ENCODE measurements around the gene MCAT. TPM values are rescaled to one million over a fixed set of nuclear protein-coding genes. Genes with fewer than 3 reads are reported as not detected.

Gene MCAT
- total and polyA plus RNA-seq, 2 experiments from 2014 or later, result 16.0 to 18.2 TPM

DNA sequence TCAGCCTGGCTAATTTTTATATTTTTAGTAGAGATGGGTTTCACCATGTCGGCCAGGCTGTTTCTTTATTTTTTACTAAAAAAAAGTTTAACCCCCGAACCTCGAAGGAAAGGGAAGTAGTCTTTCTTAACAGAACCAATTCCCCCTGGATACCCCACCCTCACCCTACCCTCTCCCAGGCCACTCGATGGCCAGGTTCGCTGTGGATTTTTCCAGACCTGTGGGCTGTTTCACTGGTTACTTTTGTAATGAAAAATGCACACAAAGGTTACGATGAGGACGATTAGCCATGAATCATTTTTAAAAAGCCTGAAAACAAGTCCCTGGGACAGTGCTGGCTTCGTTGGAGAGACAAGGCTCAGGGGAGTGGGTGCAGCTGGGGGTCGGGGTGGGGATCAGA, 10.7 kb upstream of the MCAT start:
- in situ Hi-C loops (cut with MboI), result no loop called here
- peak overlapping the region; percentile 22; the same call in 1 of the 2 replicates for H3K27ac ChIP-seq
- WGBS, 2 experiments (ENCODE audit: low coverage in 1 of 2, low lambda C conversion rate in 2 of 2, missing lambda C conversion rate in 2 of 2), result 51 to 62% methylated on average over 9 of the region's 9 CpGs

DNA sequence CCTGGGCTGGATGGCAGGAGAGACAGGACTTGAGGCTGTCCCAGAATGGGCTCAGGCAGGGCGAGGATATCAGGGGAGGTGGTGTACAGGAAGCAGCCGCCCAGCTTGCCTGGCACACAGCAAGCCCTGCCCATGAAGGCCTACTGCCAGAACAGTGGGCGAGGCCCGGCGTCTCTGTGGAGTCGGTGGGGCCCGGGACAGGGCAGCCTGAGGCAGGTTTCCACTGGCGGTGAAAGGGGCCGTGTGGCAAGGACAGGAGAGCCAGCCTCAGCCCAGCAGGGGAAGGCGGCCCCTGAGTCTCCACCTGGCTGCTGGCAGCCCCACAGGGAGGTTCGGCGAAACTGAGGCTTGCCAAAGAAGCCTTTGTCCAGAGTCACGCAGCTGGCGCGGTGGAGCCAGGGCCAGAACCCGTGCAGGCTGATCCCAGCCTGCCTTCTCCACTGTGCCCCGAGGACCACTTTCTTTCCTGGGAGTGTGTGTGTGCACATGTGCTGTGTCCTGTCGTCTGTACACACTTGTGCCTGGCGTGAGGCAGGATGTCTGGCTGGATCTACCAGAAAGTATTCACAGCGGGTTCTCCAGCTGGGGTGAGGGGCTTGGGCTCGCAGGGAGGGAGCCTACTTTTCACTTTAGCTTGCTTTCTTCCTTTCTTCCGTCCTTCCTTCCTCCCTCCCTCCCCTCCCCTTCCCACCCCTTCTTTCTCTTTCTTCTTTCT, 9.3 kb upstream of the MCAT start:
- Histone ChIP-seq H3K9ac (peak overlapping the region; percentile 94), H3K79me2 (ENCODE audit: insufficient read depth) (peaks cover 60% of the 10 kb centered on the region), H3K27me3 (replicated peaks; ENCODE audit: insufficient read depth) (no peaks in the 10 kb centered on the region), H3K9me3 (ENCODE audit: low read depth) (no peaks in the 10 kb centered on the region), H3K36me3 (ENCODE audit: low read depth) (no peaks in the 10 kb centered on the region), H3K27ac (peak overlapping the region; percentile 88), H3K4me3 (peak overlapping the region; percentile 97), H3K4me1 (ENCODE audit: insufficient read depth) (peaks cover 15% of the 10 kb centered on the region; the same call in 1 of the 2 replicates), H4K20me1 (ENCODE audit: insufficient read depth) (0 out of 2 replicates have a peak, but pooled peaks cover 5% of the 10 kb centered on the region), H3K4me2 (ENCODE audit: unreplicated experiment) (peak overlapping the region; percentile 97), H3F3A (ENCODE audit: insufficient read depth) (no peaks in the 10 kb centered on the region), H3K9me2 (ENCODE audit: insufficient read depth) (no peaks in the 10 kb centered on the region), H2AFZ (peak overlapping the region; percentile 78)
- WGBS, 2 experiments (ENCODE audit: low coverage in 1 of 2, low lambda C conversion rate in 2 of 2, missing lambda C conversion rate in 2 of 2), result 0 to 2% methylated on average over 16 to 20 of the region's 22 CpGs
- TF ChIP-seq EZH2phosphoT487 (IDR thresholded peaks at IDR 0.05; ENCODE audit: insufficient read depth, low read depth), result no peak
- TF ChIP-seq EZH2 (IDR thresholded peaks at IDR 0.05; ENCODE audit: insufficient read depth, poor library complexity, severe bottlenecking), result no peak
- in situ Hi-C loops (cut with MboI), result no loop called here
- peak; percentile 91 for DNase-seq

More for the DNA sequence above, 10.7 kb upstream of the MCAT start:
- H3K4me2 ChIP-seq (ENCODE audit: unreplicated experiment), result peak overlapping the region; percentile 67
- H3K27me3 ChIP-seq (replicated peaks; ENCODE audit: insufficient read depth), result no peaks in the 10 kb centered on the region
- peaks cover 74% of the 10 kb centered on the region for H3K79me2 ChIP-seq (ENCODE audit: insufficient read depth)
- no peaks in the 10 kb centered on the region for H3F3A ChIP-seq (ENCODE audit: insufficient read depth)
- peaks cover 15% of the 10 kb centered on the region; the same call in 1 of the 2 replicates for H3K4me1 ChIP-seq (ENCODE audit: insufficient read depth)
- TF ChIP-seq EZH2phosphoT487 (IDR thresholded peaks at IDR 0.05; ENCODE audit: insufficient read depth, low read depth) (no peak), EZH2 (IDR thresholded peaks at IDR 0.05; ENCODE audit: insufficient read depth, poor library complexity, severe bottlenecking) (no peak)
- H3K36me3 ChIP-seq (ENCODE audit: low read depth), result no peaks in the 10 kb centered on the region
- H3K9me2 ChIP-seq (ENCODE audit: insufficient read depth), result no peaks in the 10 kb centered on the region
- H3K9me3 ChIP-seq (ENCODE audit: low read depth), result no peaks in the 10 kb centered on the region
- H3K4me3 ChIP-seq, result peak overlapping the region; percentile 48
- H4K20me1 ChIP-seq (ENCODE audit: insufficient read depth), result peaks cover 5% of the 10 kb centered on the region; the same call in 1 of the 2 replicates
- peak; percentile 28 for DNase-seq
- peak overlapping the region; percentile 17; the same call in 1 of the 2 replicates for H3K9ac ChIP-seq
- no peak overlapping the region for H2AFZ ChIP-seq

DNA sequence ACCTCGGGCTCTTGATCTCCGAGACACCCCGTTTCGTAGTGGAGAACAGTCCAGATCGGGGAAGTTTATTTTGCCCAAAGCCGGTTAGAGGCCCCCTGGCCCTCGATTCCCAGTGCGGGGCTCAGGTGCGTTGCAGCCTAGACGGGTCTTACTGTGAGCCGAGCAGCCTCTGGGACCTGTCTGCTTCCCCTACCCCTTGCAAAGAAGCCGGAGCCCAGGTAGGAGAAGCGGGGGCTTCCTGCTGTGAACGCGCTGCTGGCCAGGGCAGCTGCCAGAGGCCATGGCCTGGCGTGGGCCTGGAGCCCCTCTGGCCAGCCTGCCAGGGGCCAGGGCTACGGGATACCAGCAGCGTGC, 8.8 kb upstream of the MCAT start:
- Histone ChIP-seq H3K9me3 (ENCODE audit: low read depth) (no peaks in the 10 kb centered on the region), H2AFZ (peak overlapping the region; percentile 78), H3K9me2 (ENCODE audit: insufficient read depth) (no peaks in the 10 kb centered on the region), H3F3A (ENCODE audit: insufficient read depth) (no peaks in the 10 kb centered on the region), H3K4me2 (ENCODE audit: unreplicated experiment) (peak overlapping the region; percentile 97), H3K79me2 (ENCODE audit: insufficient read depth) (peaks cover 55% of the 10 kb centered on the region), H4K20me1 (ENCODE audit: insufficient read depth) (0 out of 2 replicates have a peak, but pooled peaks cover 5% of the 10 kb centered on the region), H3K4me1 (ENCODE audit: insufficient read depth) (peaks cover 15% of the 10 kb centered on the region; the same call in 1 of the 2 replicates), H3K27me3 (replicated peaks; ENCODE audit: insufficient read depth) (no peaks in the 10 kb centered on the region), H3K4me3 (peak overlapping the region; percentile 97), H3K36me3 (ENCODE audit: low read depth) (no peaks in the 10 kb centered on the region), H3K9ac (peak overlapping the region; percentile 94), H3K27ac (peak overlapping the region; percentile 88)
- no peak for TF ChIP-seq EZH2phosphoT487 (IDR thresholded peaks at IDR 0.05; ENCODE audit: insufficient read depth, low read depth)
- TF ChIP-seq EZH2 (IDR thresholded peaks at IDR 0.05; ENCODE audit: insufficient read depth, poor library complexity, severe bottlenecking), result no peak
- in situ Hi-C loops (cut with MboI), result no loop called here
- 0 to 1% methylated on average over 18 of the region's 18 CpGs for WGBS, 2 experiments (ENCODE audit: low coverage in 1 of 2, low lambda C conversion rate in 2 of 2, missing lambda C conversion rate in 2 of 2)
- no peak for DNase-seq

DNA sequence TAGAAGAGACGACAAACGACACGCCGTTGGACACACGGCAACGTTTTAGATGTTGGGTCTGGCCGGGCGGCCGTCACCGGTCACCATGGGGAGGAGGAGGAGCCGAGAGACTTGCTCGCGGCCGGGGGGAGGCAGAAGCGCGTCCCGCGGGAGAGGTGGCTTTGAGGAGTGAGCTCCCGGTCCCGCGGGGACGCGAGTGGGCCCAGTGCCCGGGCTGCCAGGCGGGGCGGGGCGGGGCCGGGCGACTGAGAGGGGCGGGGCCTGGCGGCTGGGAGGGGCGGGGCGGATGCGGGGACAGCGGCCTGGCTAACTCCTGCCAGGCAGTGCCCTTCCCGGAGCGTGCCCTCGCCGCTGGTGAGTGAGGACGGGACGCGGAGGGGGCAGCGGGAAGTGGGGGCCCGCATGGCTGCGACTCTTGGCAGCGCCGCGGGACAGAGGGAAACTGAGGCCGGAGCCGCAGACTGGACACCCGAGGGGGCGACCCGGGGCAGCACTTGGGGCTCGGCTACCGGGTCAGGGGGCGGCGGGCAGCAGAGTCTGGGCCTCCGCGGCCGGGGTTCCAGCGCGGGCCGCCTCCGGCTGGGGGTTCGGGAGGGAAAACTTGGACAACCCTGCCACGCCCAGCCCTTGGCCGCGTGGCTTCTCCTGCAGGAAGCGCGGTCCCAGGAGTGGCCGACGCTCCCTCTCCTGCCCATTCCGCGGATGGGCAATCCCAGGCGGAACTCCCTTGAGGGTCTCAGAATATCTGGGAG, 8.2 kb upstream of the MCAT start, which contains the start of gene TSPO:
Gene TSPO (plus strand): TSS at position 309 of the 752 bp plus-strand sequence. CDS start 7,680 bp downstream, outside the sequence.
- 0 out of 2 replicates have a peak, but pooled peaks cover 5% of the 10 kb centered on the region for H4K20me1 ChIP-seq (ENCODE audit: insufficient read depth)
- peak within 1 kb of the TSS; percentile 78 for H2AFZ ChIP-seq
- peak within 1 kb of the TSS; percentile 94 for H3K9ac ChIP-seq
- H3K27me3 ChIP-seq (replicated peaks; ENCODE audit: insufficient read depth), result no peaks in the 10 kb centered on the region
- peak within 1 kb of the TSS; percentile 88 for H3K27ac ChIP-seq
- H3K4me1 ChIP-seq (ENCODE audit: insufficient read depth), result peaks cover 15% of the 10 kb centered on the region; the same call in 1 of the 2 replicates
- WGBS, 2 experiments (ENCODE audit: low coverage in 1 of 2, low lambda C conversion rate in 2 of 2, missing lambda C conversion rate in 2 of 2), result 2% methylated on average over 48 to 59 of the region's 75 CpGs
- H3K36me3 ChIP-seq (ENCODE audit: low read depth), result no peaks in the 10 kb centered on the region
- in situ Hi-C loops (cut with MboI), result no loop called here
- H3F3A ChIP-seq (ENCODE audit: insufficient read depth), result no peaks in the 10 kb centered on the region
- peak within 1 kb of the TSS; percentile 97 for H3K4me2 ChIP-seq (ENCODE audit: unreplicated experiment)
- no peak for TF ChIP-seq EZH2phosphoT487 (IDR thresholded peaks at IDR 0.05; ENCODE audit: insufficient read depth, low read depth)
- no peak for TF ChIP-seq EZH2 (IDR thresholded peaks at IDR 0.05; ENCODE audit: insufficient read depth, poor library complexity, severe bottlenecking)
- no peaks in the 10 kb centered on the region for H3K9me2 ChIP-seq (ENCODE audit: insufficient read depth)
- peak; percentile 82 for DNase-seq
- H3K9me3 ChIP-seq (ENCODE audit: low read depth), result no peaks in the 10 kb centered on the region
- H3K4me3 ChIP-seq, result peak within 1 kb of the TSS; percentile 97
- peaks cover 50% of the 10 kb centered on the region for H3K79me2 ChIP-seq (ENCODE audit: insufficient read depth)
